HEK293 (cell line): ENCODE data around the gene FSTL4.

Experiments
- CTCF ChIA-PET: fragments of 350-600 bp; formaldehyde crosslinking; extraction: SDS; loops from one replicate; lab custom pipeline; 2021; ENCODE audit warnings: antibody characterized with exemption; lab: Yijun Ruan, JAX
- POLR2A ChIA-PET: fragments of 300-600 bp; formaldehyde crosslinking; extraction: SDS; loops from one replicate; lab custom pipeline; 2020; ENCODE audit warnings: antibody characterized with exemption, inconsistent platforms; lab: Yijun Ruan, JAX
- H3K27ac ChIP-seq: fragments of 200-500 bp; sonication (Bioruptor generic); 2 replicates; pipeline ENCODE4 v1.5.1; 2014; ENCODE audit warnings: low read depth, low read length, control low read depth, inconsistent platforms; ENCODE audit errors: extremely low read depth
- H3K36me3 ChIP-seq, 2 experiments: fragments of 200-500 bp in 1 of 2; sonication (Bioruptor generic) in 1 of 2; 1 replicate in 1 of 2; 2 replicates in 1 of 2; pipeline ENCODE4 v1.5.1; 2014 to 2017; ENCODE audit warnings: inconsistent platforms in 2 of 2, low read length in 2 of 2; ENCODE audit not compliant: control insufficient read depth in 2 of 2, insufficient read depth in 1 of 2
- H3K4me1 ChIP-seq: fragments of 200-500 bp; sonication (Bioruptor generic); 2 replicates; pipeline ENCODE4 v1.5.1; 2014; ENCODE audit warnings: mild to moderate bottlenecking, low read length, inconsistent platforms; ENCODE audit not compliant: control insufficient read depth, insufficient read depth
- H3K4me3 ChIP-seq: 2 replicates; pipeline ENCODE4 v1.5.1; 2011; ENCODE audit warnings: low read depth, mild to moderate bottlenecking, control low read depth, low read length, moderate library complexity
- H3K9me3 ChIP-seq: fragments of 200-500 bp; sonication (Bioruptor generic); 2 replicates; pipeline ENCODE4 v1.5.1; 2014; ENCODE audit warnings: low read depth, low read length, inconsistent platforms; ENCODE audit not compliant: control insufficient read depth, insufficient read depth
- ELK4 ChIP-seq: IDR thresholded peaks from 2 replicates; pipeline ENCODE4 v1.6.1; 2011; ENCODE audit warnings: mild to moderate bottlenecking, low read depth, low read length, borderline replicate concordance
- IKZF3 ChIP-seq: fragments of 450-650 bp; IDR thresholded peaks from 2 replicates; pipeline ENCODE4 v1.5.0; 2018; ENCODE audit warnings: missing biosample characterization, mild to moderate bottlenecking, missing genetic modification characterization, moderate library complexity
- KLF1 ChIP-seq: fragments of 450-650 bp; formaldehyde crosslinking; IDR thresholded peaks from 2 replicates; pipeline ENCODE4 v1.5.1; 2016; ENCODE audit warnings: missing biosample characterization, missing genetic modification characterization
- KLF17 ChIP-seq: fragments of 450-650 bp; formaldehyde crosslinking; IDR thresholded peaks from 2 replicates; pipeline ENCODE4 v1.5.1; 2016; ENCODE audit warnings: missing biosample characterization, missing genetic modification characterization
- KLF7 ChIP-seq: fragments of 450-650 bp; formaldehyde crosslinking; IDR thresholded peaks from 2 replicates; pipeline ENCODE4 v1.5.1; 2016; ENCODE audit warnings: missing biosample characterization, missing genetic modification characterization, borderline replicate concordance
- KLF8 ChIP-seq: fragments of 450-650 bp; formaldehyde crosslinking; IDR thresholded peaks from 2 replicates; pipeline ENCODE4 v1.5.1; 2016; ENCODE audit warnings: missing biosample characterization, missing genetic modification characterization
- PRDM1 ChIP-seq: fragments of 450-650 bp; formaldehyde crosslinking; IDR thresholded peaks from 2 replicates; pipeline ENCODE4; 2016; ENCODE audit warnings: missing biosample characterization, missing genetic modification characterization
- WT1 ChIP-seq: fragments of 450-650 bp; formaldehyde crosslinking; IDR thresholded peaks from 2 replicates; pipeline ENCODE4 v1.5.1; 2016; ENCODE audit warnings: missing biosample characterization, missing genetic modification characterization
- ZBTB10 ChIP-seq: fragments of 450-650 bp; formaldehyde crosslinking; IDR thresholded peaks from 2 replicates; pipeline ENCODE4 v1.5.1; 2016; ENCODE audit warnings: missing biosample characterization, missing genetic modification characterization
- ZBTB48 ChIP-seq: fragments of 450-650 bp; formaldehyde crosslinking; IDR thresholded peaks from 2 replicates; pipeline ENCODE4 v1.5.1; 2016; ENCODE audit warnings: missing biosample characterization, missing genetic modification characterization
- ZFHX2 ChIP-seq: fragments of 450-650 bp; formaldehyde crosslinking; conservative IDR thresholded peaks from 2 replicates; pipeline ENCODE4 v1.5.1; 2016; ENCODE audit warnings: missing biosample characterization, missing genetic modification characterization
- ZNF112 ChIP-seq: fragments of 450-650 bp; formaldehyde crosslinking; IDR thresholded peaks from 2 replicates; pipeline ENCODE4 v1.5.0; 2017; ENCODE audit warnings: missing biosample characterization, missing genetic modification characterization
- ZNF146 ChIP-seq: fragments of 450-650 bp; formaldehyde crosslinking; IDR thresholded peaks from 2 replicates; pipeline ENCODE4 v1.5.1; 2016; ENCODE audit warnings: missing biosample characterization, missing genetic modification characterization
- ZNF366 ChIP-seq: fragments of 450-650 bp; formaldehyde crosslinking; conservative IDR thresholded peaks from 2 replicates; pipeline ENCODE4 v1.5.1; 2016; ENCODE audit warnings: missing biosample characterization, missing genetic modification characterization
- ZNF426 ChIP-seq: fragments of 450-650 bp; formaldehyde crosslinking; IDR thresholded peaks from 2 replicates; pipeline ENCODE4 v1.5.1; 2017; ENCODE audit warnings: missing biosample characterization, missing genetic modification characterization, mild to moderate bottlenecking, inconsistent platforms, moderate library complexity
- ZNF624 ChIP-seq: fragments of 450-650 bp; formaldehyde crosslinking; IDR thresholded peaks from 2 replicates; pipeline ENCODE4 v1.5.1; 2017; ENCODE audit warnings: missing biosample characterization, missing genetic modification characterization
- ZNF76 ChIP-seq: fragments of 450-650 bp; formaldehyde crosslinking; IDR thresholded peaks from 2 replicates; pipeline ENCODE4; 2016; ENCODE audit warnings: low read depth, missing biosample characterization, missing genetic modification characterization, borderline replicate concordance
- ZSCAN30 ChIP-seq: fragments of 450-650 bp; IDR thresholded peaks from 2 replicates; pipeline ENCODE4 v1.5.1; 2018; ENCODE audit warnings: missing biosample characterization, mild to moderate bottlenecking, missing genetic modification characterization, moderate library complexity

FSTL4 gene

GRCh38 chr5:133475986-133476385, 136.4 kb downstream of the FSTL4 start:
- no peaks in the 10 kb centered on the region for H3K9me3 ChIP-seq
- H3K4me3 ChIP-seq = no peak overlapping the region
- POLR2A ChIA-PET = no interaction called here
- H3K4me1 ChIP-seq = no peaks in the 10 kb centered on the region
- CTCF ChIA-PET = interaction anchor here (0.5 to 2.7 kb wide), 3 partner anchors 16 to 395 kb away, joined by 3 to 11 read pairs (median 4); no protein-coding TSS in a partner anchor
- no peak overlapping the region for H3K27ac ChIP-seq
- TF ChIP-seq WT1 (tag by site-specific recombination) (no peak), PRDM1 (tag by site-specific recombination) (peak; percentile 65; the same call in 1 of the 2 replicates)
- no peaks in the 10 kb centered on the region for H3K36me3 ChIP-seq

- POLR2A ChIA-PET = no interaction called here
- Histone ChIP-seq H3K27ac (no peak overlapping the region), H3K36me3 (no peaks in the 10 kb centered on the region), H3K9me3 (no peaks in the 10 kb centered on the region), H3K4me1 (no peaks in the 10 kb centered on the region), H3K4me3 (no peak overlapping the region)
- CTCF ChIA-PET = interaction anchor here (1.2 to 2.7 kb wide), 2 partner anchors 13 to 15 kb away, joined by 4 to 11 read pairs; no protein-coding TSS in a partner anchor
- no peak for TF ChIP-seq KLF7 (tag by site-specific recombination)
- no peak for TF ChIP-seq KLF17
- no peak for TF ChIP-seq ZNF624 (tag by site-specific recombination)
- TF ChIP-seq KLF1 (tag by site-specific recombination) = no peak
- no peak for TF ChIP-seq ZBTB48 (tag by site-specific recombination)
- no peak for TF ChIP-seq ZNF366 (tag by site-specific recombination)
- no peak for TF ChIP-seq ZNF426 (tag by site-specific recombination)
- no peak for TF ChIP-seq KLF8 (tag by site-specific recombination)
- no peak for TF ChIP-seq ZNF76 (tag by site-specific recombination)
- TF ChIP-seq ZBTB10 (tag by site-specific recombination) = no peak
- TF ChIP-seq IKZF3 = no peak
- no peak for TF ChIP-seq ELK4
- no peak for TF ChIP-seq ZFHX2
- TF ChIP-seq ZNF112 (tag by site-specific recombination) = no peak
- TF ChIP-seq ZNF146 (tag by site-specific recombination) = no peak
- TF ChIP-seq ZSCAN30 (tag by site-specific recombination) = no peak
These were observed 137.3 kb downstream of the FSTL4 start for GRCh38 chr5:133474851-133475590.
